A673 (cell line): Measurements from ENCODE around the gene FAM50A. TPM values are rescaled to one million over a fixed set of nuclear protein-coding genes. Genes with fewer than 3 reads are reported as not detected.

ENCODE experiments used
- BruUV-seq: library from RNA; stranded (reverse); fragments of 400-500 nt; replicated peaks from 2 replicates; lab custom pipeline; 2021; lab: Mats Ljungman, UMichigan
- CTCF ChIA-PET: fragments of 300-600 bp; sonication (Branson Sonifier 250); formaldehyde crosslinking; loops from one replicate; lab custom pipeline; 2022; ENCODE audit warnings: antibody characterized with exemption; lab: Charles Lee
- POLR2A ChIA-PET: fragments of 300-600 bp; sonication (Branson Sonifier 250); formaldehyde crosslinking; loops from one replicate; lab custom pipeline; 2022; ENCODE audit warnings: antibody characterized with exemption; ENCODE audit not compliant: low non-redundant PET; lab: Charles Lee
- DNase-seq: peaks from one replicate; pipeline ENCODE4 v3.0.0-alpha.2; 2015; ENCODE audit warnings: low spot score
- H3K27ac ChIP-seq: fragments of 200-600 bp; sonication (generic); 2 replicates; pipeline ENCODE4 v1.5.1; 2016; ENCODE audit warnings: mixed run types, low read depth, mild to moderate bottlenecking, mixed read lengths, antibody characterized with exemption, low read length; ENCODE audit not compliant: poor library complexity, severe bottlenecking
- H3K27me3 ChIP-seq: fragments of 200-600 bp; sonication (generic); replicated peaks from 2 replicates; pipeline ENCODE4 v1.6.1; 2017; ENCODE audit warnings: mixed run types, low read depth, mild to moderate bottlenecking, mixed read lengths, antibody characterized with exemption, low read length; ENCODE audit not compliant: insufficient read depth, poor library complexity
- H3K36me3 ChIP-seq: fragments of 200-600 bp; sonication (generic); 2 replicates; pipeline ENCODE4 v1.6.1; 2016; ENCODE audit warnings: mixed run types, mild to moderate bottlenecking, mixed read lengths, antibody characterized with exemption, low read length; ENCODE audit not compliant: insufficient read depth, poor library complexity, severe bottlenecking
- H3K4me1 ChIP-seq: fragments of 200-600 bp; sonication (generic); 2 replicates; pipeline ENCODE4 v1.6.1; 2017; ENCODE audit warnings: mixed run types, mild to moderate bottlenecking, mixed read lengths, antibody characterized with exemption, low read length; ENCODE audit not compliant: insufficient read depth, poor library complexity, severe bottlenecking
- H3K4me3 ChIP-seq: fragments of 200-600 bp; sonication (generic); 2 replicates; pipeline ENCODE4 v1.5.1; 2016; ENCODE audit warnings: low read depth, mixed run types, mild to moderate bottlenecking, mixed read lengths, low read length; ENCODE audit not compliant: poor library complexity, severe bottlenecking
- H3K9me3 ChIP-seq: fragments of 200-600 bp; sonication (generic); 2 replicates; pipeline ENCODE4 v1.6.1; 2016; ENCODE audit warnings: mixed run types, low read depth, mild to moderate bottlenecking, mixed read lengths, antibody characterized with exemption, low read length; ENCODE audit not compliant: poor library complexity, severe bottlenecking
- EZH2 ChIP-seq: fragments of 200-600 bp; sonication (generic); IDR thresholded peaks from 2 replicates; pipeline ENCODE4 v1.6.1; 2017; ENCODE audit warnings: borderline replicate concordance, low read depth, mild to moderate bottlenecking, mixed read lengths, antibody characterized with exemption, low read length; ENCODE audit not compliant: poor library complexity, severe bottlenecking
- intact Hi-C: fragments of 100-400 bp; cut with micrococcal nuclease; formaldehyde crosslinking; loops from one replicate; pipeline ENCODE4 v1.10.0; 2022; ENCODE audit not compliant: unreplicated experiment
- total RNA-seq: library from RNA; stranded (reverse); gene quantifications from 2 replicates; pipeline ENCODE4 v1.2.3, GENCODE V29; 2021
- TF ChIP-seq, protein P1 (sequence below): fragments of 300-800, 200-600 bp; sonication (generic); conservative IDR thresholded peaks from 2 replicates; pipeline ENCODE4 v1.5.1; 2017; ENCODE audit warnings: low read depth, mild to moderate bottlenecking, antibody characterized with exemption, low read length, moderate library complexity, mixed read lengths

The FAM50A gene
- total RNA-seq, 1 experiment from 2014 or later = 83.7 TPM

DNA sequence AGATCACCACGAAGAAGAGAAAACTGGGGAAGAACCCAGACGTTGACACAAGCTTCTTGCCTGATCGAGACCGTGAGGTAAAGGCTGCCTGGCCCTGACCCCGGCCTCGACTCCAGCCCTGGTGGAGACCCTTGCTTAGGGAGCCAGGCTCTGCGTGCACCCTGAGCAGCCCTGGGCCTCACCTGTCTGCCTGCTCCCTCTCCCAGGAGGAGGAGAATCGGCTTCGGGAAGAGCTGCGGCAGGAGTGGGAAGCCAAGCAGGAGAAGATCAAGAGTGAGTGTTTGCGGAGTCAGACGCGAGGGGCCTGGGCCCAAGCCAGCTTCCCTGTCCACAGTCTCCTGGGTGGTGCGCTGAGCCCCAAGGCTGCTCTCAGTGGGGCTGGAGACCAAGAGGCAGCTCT, 4.5 kb downstream of the FAM50A start:
- CTCF ChIA-PET = no interaction called here

DNA sequence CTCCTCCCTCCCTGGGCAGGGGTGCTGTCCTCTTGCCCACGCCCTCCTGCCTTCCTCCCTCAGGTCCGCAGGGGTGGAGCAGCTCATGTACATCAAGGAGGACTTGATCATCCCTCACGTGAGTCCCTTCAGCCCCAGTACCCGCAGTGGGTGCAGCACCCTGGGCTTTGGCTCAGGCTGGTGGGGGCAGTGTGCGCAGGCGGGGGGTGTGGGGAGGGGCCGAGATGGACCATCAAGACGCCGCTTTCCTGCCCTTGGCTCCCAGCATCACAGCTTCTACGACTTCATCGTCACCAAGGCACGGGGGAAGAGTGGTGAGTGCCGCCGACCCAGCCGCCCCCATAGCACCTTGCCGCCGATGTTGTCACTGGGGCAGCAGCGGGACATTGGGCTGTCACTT, 5.7 kb downstream of the FAM50A start:
- intact Hi-C loops = no loop called here

More for the DNA sequence above, 4.5 kb downstream of the FAM50A start:
- H3K4me1 ChIP-seq = peaks cover 6% of the 10 kb centered on the region
- H3K4me3 ChIP-seq = no peak overlapping the region
- H3K27me3 ChIP-seq = no peaks in the 10 kb centered on the region
- POLR2A ChIA-PET = no interaction called here
- H3K36me3 ChIP-seq = peaks cover 4% of the 10 kb centered on the region
- DNase-seq = no peak
- no TSS peak for BruUV-seq
- intact Hi-C loops = no loop called here
- H3K27ac ChIP-seq = no peak overlapping the region
- H3K9me3 ChIP-seq = no peaks in the 10 kb centered on the region
- TF ChIP-seq EZH2 = no peak
- TF ChIP-seq, protein P1, sequence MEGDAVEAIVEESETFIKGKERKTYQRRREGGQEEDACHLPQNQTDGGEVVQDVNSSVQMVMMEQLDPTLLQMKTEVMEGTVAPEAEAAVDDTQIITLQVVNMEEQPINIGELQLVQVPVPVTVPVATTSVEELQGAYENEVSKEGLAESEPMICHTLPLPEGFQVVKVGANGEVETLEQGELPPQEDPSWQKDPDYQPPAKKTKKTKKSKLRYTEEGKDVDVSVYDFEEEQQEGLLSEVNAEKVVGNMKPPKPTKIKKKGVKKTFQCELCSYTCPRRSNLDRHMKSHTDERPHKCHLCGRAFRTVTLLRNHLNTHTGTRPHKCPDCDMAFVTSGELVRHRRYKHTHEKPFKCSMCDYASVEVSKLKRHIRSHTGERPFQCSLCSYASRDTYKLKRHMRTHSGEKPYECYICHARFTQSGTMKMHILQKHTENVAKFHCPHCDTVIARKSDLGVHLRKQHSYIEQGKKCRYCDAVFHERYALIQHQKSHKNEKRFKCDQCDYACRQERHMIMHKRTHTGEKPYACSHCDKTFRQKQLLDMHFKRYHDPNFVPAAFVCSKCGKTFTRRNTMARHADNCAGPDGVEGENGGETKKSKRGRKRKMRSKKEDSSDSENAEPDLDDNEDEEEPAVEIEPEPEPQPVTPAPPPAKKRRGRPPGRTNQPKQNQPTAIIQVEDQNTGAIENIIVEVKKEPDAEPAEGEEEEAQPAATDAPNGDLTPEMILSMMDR = no peak

DNA sequence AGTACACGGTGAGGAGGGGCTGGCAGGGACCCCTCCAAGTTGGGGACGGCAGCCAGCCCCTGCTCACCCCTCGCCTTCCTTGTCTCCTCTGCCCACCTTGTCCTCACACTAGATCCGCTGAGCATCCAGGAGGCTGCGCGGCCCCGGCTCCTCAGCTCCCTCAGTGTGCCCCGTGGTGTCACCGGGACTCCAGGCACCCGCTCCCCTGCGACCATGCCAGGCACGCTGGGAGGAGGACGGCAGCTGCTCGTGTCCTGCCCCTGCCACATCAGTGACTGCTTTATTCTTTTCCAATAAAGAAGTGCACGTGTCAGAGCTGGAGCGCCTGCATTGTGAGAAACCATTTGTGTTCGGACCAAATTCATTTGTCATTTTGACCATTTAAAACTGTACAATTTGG, 6.4 kb downstream of the FAM50A start:
- POLR2A ChIA-PET = no interaction called here
- intact Hi-C loops = no loop called here
- no TSS peak for BruUV-seq
- peaks cover 4% of the 10 kb centered on the region for H3K36me3 ChIP-seq
- CTCF ChIA-PET = no interaction called here
- TF ChIP-seq EZH2 = no peak
- TF ChIP-seq, protein P1 = no peak
- no peaks in the 10 kb centered on the region for H3K27me3 ChIP-seq
- no peaks in the 10 kb centered on the region for H3K4me1 ChIP-seq
- H3K4me3 ChIP-seq = no peak overlapping the region
- no peak for DNase-seq
- H3K27ac ChIP-seq = no peak overlapping the region
- no peaks in the 10 kb centered on the region for H3K9me3 ChIP-seq

More for the DNA sequence above, 5.7 kb downstream of the FAM50A start:
- ChIA-PET CTCF (no interaction called here), POLR2A (no interaction called here)
- Histone ChIP-seq H3K27me3 (no peaks in the 10 kb centered on the region), H3K36me3 (peaks cover 4% of the 10 kb centered on the region), H3K27ac (no peak overlapping the region), H3K4me1 (peaks cover 6% of the 10 kb centered on the region), H3K4me3 (no peak overlapping the region), H3K9me3 (no peaks in the 10 kb centered on the region)
- TF ChIP-seq, protein P1 = no peak
- no peak for TF ChIP-seq EZH2
- no peak for DNase-seq
- no TSS peak for BruUV-seq
